Common myeloid progenitor, CD34-positive (primary cell): Measurements from ENCODE around the gene TMEM87B.

ENCODE experiments used
- CTCF ChIA-PET: fragments of 350-600 bp; sonication (Branson Sonifier 250); formaldehyde crosslinking; loops from one replicate; lab custom pipeline; 2021; ENCODE audit warnings: antibody characterized with exemption; lab: Charles Lee
- POLR2A ChIA-PET: fragments of 350-600 bp; sonication (Branson Sonifier 250); formaldehyde crosslinking; loops from one replicate; lab custom pipeline; 2021; ENCODE audit warnings: antibody characterized with exemption; lab: Charles Lee
- DNase-seq, 3 donors: peaks; one replicate each; pipeline versions ENCODE4 v3.0.0 to v3.0.0-alpha.2; 2013
- H3K27ac ChIP-seq, 2 experiments: 1 replicate in 1 of 2; 2 replicates in 1 of 2; pipeline ENCODE4 v1.7.0; 2013; ENCODE audit warnings: inconsistent platforms in 2 of 2, low read length in 2 of 2, mild to moderate bottlenecking in 2 of 2, low read depth in 1 of 2, moderate library complexity in 1 of 2; ENCODE audit not compliant: severe bottlenecking in 2 of 2, insufficient read depth in 1 of 2, poor library complexity in 1 of 2
- H3K27me3 ChIP-seq, 5 experiments: replicated peaks in 2 of 5; 1 replicate in 3 of 5; 2 replicates in 2 of 5; pipeline versions ENCODE4 v1.6.1 to v1.7.0; 2013; ENCODE audit warnings: low read length in 4 of 5, mild to moderate bottlenecking in 2 of 5, moderate library complexity in 2 of 5, inconsistent platforms in 1 of 5; ENCODE audit not compliant: insufficient read depth in 5 of 5, control insufficient read depth in 4 of 5
- H3K36me3 ChIP-seq, 4 experiments: 1 replicate in 2 of 4; 2 replicates in 2 of 4; pipeline versions ENCODE4 v1.6.1 to v1.7.0; 2013; ENCODE audit warnings: low read length in 3 of 4, control low read depth in 1 of 4, mild to moderate bottlenecking in 1 of 4; ENCODE audit not compliant: control insufficient read depth in 4 of 4, insufficient read depth in 4 of 4
- H3K4me1 ChIP-seq, 4 experiments: 1 replicate in 3 of 4; 2 replicates in 1 of 4; pipeline versions ENCODE4 v1.6.1 to v1.7.1; 2013; ENCODE audit warnings: low read length in 3 of 4, mild to moderate bottlenecking in 3 of 4, control low read depth in 1 of 4, inconsistent platforms in 1 of 4, moderate library complexity in 1 of 4; ENCODE audit not compliant: control insufficient read depth in 4 of 4, insufficient read depth in 4 of 4; ENCODE audit errors: control extremely low read depth in 1 of 4
- H3K4me3 ChIP-seq, 7 experiments: 1 replicate in 4 of 7; 2 replicates in 3 of 7; pipeline versions ENCODE4 v1.5.1 to v1.7.0; 2013; ENCODE audit warnings: mild to moderate bottlenecking in 7 of 7, low read length in 6 of 7, moderate library complexity in 6 of 7, inconsistent platforms in 2 of 7, low read depth in 2 of 7, control low read depth in 1 of 7; ENCODE audit not compliant: insufficient read depth in 4 of 7, control insufficient read depth in 1 of 7; ENCODE audit errors: extremely low read depth in 1 of 7
- H3K9me3 ChIP-seq, 5 experiments: 1 replicate in 4 of 5; 2 replicates in 1 of 5; pipeline versions ENCODE4 v1.6.1 to v1.7.1; 2013; ENCODE audit warnings: low read length in 4 of 5, mild to moderate bottlenecking in 2 of 5, inconsistent platforms in 1 of 5, low read depth in 1 of 5, moderate library complexity in 1 of 5; ENCODE audit not compliant: control insufficient read depth in 4 of 5, insufficient read depth in 2 of 5; ENCODE audit errors: control extremely low read depth in 1 of 5
- WGBS: methylation state at CpG from one replicate; pipeline ENCODE4 v1.1.5; 2013; ENCODE audit not compliant: insufficient coverage; 5-methylcytosine and 5-hydroxymethylcytosine counted together

The TMEM87B gene

GRCh38 chr2:112024231-112024630 lies 30.8 kb upstream of the TMEM87B start:
- H3K27ac ChIP-seq = peak overlapping the region in 1 of 2 experiments; percentile 37
- WGBS = 81% methylated on average over 8 of the region's 9 CpGs
- CTCF ChIA-PET = no interaction called here
- H3K4me1 ChIP-seq = peaks cover 0 to 4% (median 2%) of the 10 kb centered on the region in 4 experiments
- H3K36me3 ChIP-seq = peaks cover 4 to 32% (median 25%) of the 10 kb centered on the region in 4 experiments
- no peaks in the 10 kb centered on the region for H3K27me3 ChIP-seq
- POLR2A ChIA-PET = no interaction called here
- H3K4me3 ChIP-seq = no peak overlapping the region
- H3K9me3 ChIP-seq = no peaks in the 10 kb centered on the region
- DNase-seq = peak in 1 of 3 donors; percentile 29

DNA sequence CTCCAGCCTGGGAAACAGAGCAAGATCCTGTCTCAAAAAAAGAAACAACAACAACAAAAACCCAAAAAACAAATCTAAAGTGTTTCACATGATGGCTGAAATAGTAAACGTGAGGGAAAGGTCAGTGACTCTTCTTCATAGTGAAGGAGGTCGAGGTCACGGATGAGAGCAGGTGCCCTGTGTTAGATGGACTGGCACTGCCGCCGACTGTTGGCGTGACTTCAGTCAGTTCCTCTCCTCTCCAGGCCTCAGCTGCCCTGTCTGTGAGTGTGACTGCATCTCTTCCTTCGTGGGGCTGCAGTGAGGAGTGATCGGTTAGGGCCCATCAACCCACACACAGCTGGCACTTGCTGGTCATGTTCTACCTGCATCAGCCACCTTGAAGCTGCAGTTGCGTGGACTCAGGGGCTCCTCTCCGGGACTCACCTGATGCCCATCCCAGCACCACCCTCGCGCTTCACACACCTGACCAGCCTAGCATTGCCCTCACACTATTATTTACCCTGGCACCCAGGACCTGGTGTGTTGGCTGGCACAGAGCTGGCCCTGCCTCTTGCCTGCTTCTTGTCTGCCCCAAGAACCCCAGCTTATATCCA lies 30.1 kb upstream of the TMEM87B start:
- Histone ChIP-seq H3K4me1 (peaks cover 0 to 4% (median 2%) of the 10 kb centered on the region in 4 experiments), H3K27ac (no peak overlapping the region), H3K4me3 (no peak overlapping the region), H3K27me3 (no peaks in the 10 kb centered on the region), H3K9me3 (no peaks in the 10 kb centered on the region), H3K36me3 (peaks cover 4 to 32% (median 24%) of the 10 kb centered on the region in 4 experiments)
- WGBS = 95% methylated on average over 12 of the region's 12 CpGs
- CTCF ChIA-PET = interaction anchor here (1.4 kb wide), 1 partner anchor 127 kb away, joined by 3 read pairs; the partner anchor contains the start of gene MERTK
- POLR2A ChIA-PET = no interaction called here
- no peak for DNase-seq

- Histone ChIP-seq H3K4me1 (peaks cover 2 to 5% (median 3%) of the 10 kb centered on the region in 4 experiments), H3K9me3 (no peaks in the 10 kb centered on the region), H3K27me3 (no peaks in the 10 kb centered on the region), H3K4me3 (no peak overlapping the region), H3K27ac (no peak overlapping the region), H3K36me3 (peaks cover 4 to 27% (median 17%) of the 10 kb centered on the region in 4 experiments)
- CTCF ChIA-PET = interaction anchor here (1.4 kb wide), 1 partner anchor 129 kb away, joined by 3 read pairs; the partner anchor contains the start of gene MERTK
- DNase-seq = peak; percentile 45 to 61 (median 59)
- POLR2A ChIA-PET = no interaction called here
- 79% methylated on average over 8 of the region's 8 CpGs for WGBS
These were observed 28.6 kb upstream of the TMEM87B start for GRCh38 chr2:112026509-112026908.

GRCh38 chr2:112027767-112028166 lies 27.3 kb upstream of the TMEM87B start:
- ChIA-PET CTCF (interaction anchor here (2.8 kb wide), 1 partner anchor 127 kb away, joined by 8 read pairs; no protein-coding TSS in a partner anchor), POLR2A (no interaction called here)
- 100% methylated on average over 1 of the region's 3 CpGs for WGBS
- H3K27me3 ChIP-seq = no peaks in the 10 kb centered on the region
- peaks cover 3 to 17% (median 9%) of the 10 kb centered on the region in 4 experiments for H3K36me3 ChIP-seq
- DNase-seq = no peak
- H3K27ac ChIP-seq = no peak overlapping the region
- no peak overlapping the region for H3K4me3 ChIP-seq
- peaks cover 3 to 17% (median 12%) of the 10 kb centered on the region in 4 experiments for H3K4me1 ChIP-seq
- H3K9me3 ChIP-seq = no peaks in the 10 kb centered on the region

GRCh38 chr2:112029164-112029563 lies 25.9 kb upstream of the TMEM87B start:
- Histone ChIP-seq H3K4me1 (peaks cover 3 to 21% (median 14%) of the 10 kb centered on the region in 4 experiments), H3K27me3 (no peaks in the 10 kb centered on the region), H3K27ac (no peak overlapping the region), H3K36me3 (peaks cover 3 to 11% (median 8%) of the 10 kb centered on the region in 4 experiments), H3K9me3 (no peaks in the 10 kb centered on the region), H3K4me3 (no peak overlapping the region)
- 90% methylated on average over 2 of the region's 2 CpGs for WGBS
- CTCF ChIA-PET = interaction anchor here (0.7 to 2.8 kb wide), 4 partner anchors 11 to 128 kb away, joined by 3 to 8 read pairs (median 3); no protein-coding TSS in a partner anchor
- DNase-seq = no peak
- POLR2A ChIA-PET = no interaction called here

- ChIA-PET POLR2A (interaction anchor here (0.6 kb wide), 1 partner anchor 55 kb away, joined by 4 read pairs; no protein-coding TSS in a partner anchor), CTCF (interaction anchor here (1.1 to 1.2 kb wide), 2 partner anchors 13 to 15 kb away, joined by 3 to 4 read pairs; no protein-coding TSS in a partner anchor)
- Histone ChIP-seq H3K9me3 (peaks cover 0 to 2% (median 0%) of the 10 kb centered on the region in 5 experiments), H3K4me3 (peak overlapping the region in 3 of 7 experiments; percentile 11 to 57 (median 40)), H3K27ac (no peak overlapping the region), H3K36me3 (peaks cover 0 to 6% (median 3%) of the 10 kb centered on the region in 4 experiments), H3K4me1 (peaks cover 3 to 21% (median 14%) of the 10 kb centered on the region in 4 experiments), H3K27me3 (no peaks in the 10 kb centered on the region)
- 17% methylated on average over 7 of the region's 12 CpGs for WGBS
- peak in 1 of 3 donors; percentile 29 for DNase-seq
These were observed 23.4 kb upstream of the TMEM87B start for GRCh38 chr2:112031473-112032223.
